CD4-positive, CD25-positive, alpha-beta regulatory T cell (primary cell): ENCODE results near the gene KCMF1. TPM values are rescaled to one million over a fixed set of nuclear protein-coding genes. Genes with fewer than 3 reads are reported as not detected.

ENCODE experiments used
- ATAC-seq, 2 donors: fragments of 150-1000 bp; cut with Tn5 transposase; one replicate each; pipeline ENCODE4 v1.10.0; 2021; ENCODE audit warnings: low read depth in 2 of 2, moderate number of reproducible peaks in 2 of 2, moderate library complexity in 1 of 2
- DNase-seq, 3 donors: peaks; one replicate each; pipeline versions ENCODE4 v3.0.0 to v3.0.0-alpha.2; 2012 to 2022; ENCODE audit warnings: mixed read lengths in 1 of 3
- H3K27ac ChIP-seq: one replicate; pipeline ENCODE4 v1.7.0; 2013; ENCODE audit warnings: mild to moderate bottlenecking, low read length; ENCODE audit not compliant: insufficient read depth, poor library complexity, severe bottlenecking
- H3K27me3 ChIP-seq: one replicate; pipeline ENCODE4 v1.7.0; 2013; ENCODE audit warnings: low read length; ENCODE audit not compliant: control insufficient read depth, insufficient read depth
- H3K36me3 ChIP-seq: one replicate; pipeline ENCODE4 v1.7.0; 2013; ENCODE audit warnings: mild to moderate bottlenecking, low read length, moderate library complexity; ENCODE audit not compliant: control insufficient read depth, insufficient read depth
- H3K4me1 ChIP-seq: 2 replicates; pipeline ENCODE4 v1.7.0; 2013; ENCODE audit warnings: mild to moderate bottlenecking, low read length; ENCODE audit not compliant: insufficient read depth, control insufficient read depth, poor library complexity, severe bottlenecking
- H3K4me3 ChIP-seq: one replicate; pipeline ENCODE4 v1.7.0; 2013; ENCODE audit warnings: low read depth, mild to moderate bottlenecking, low read length, moderate library complexity
- H3K9me3 ChIP-seq, 2 experiments: 1 replicate in 1 of 2; 2 replicates in 1 of 2; pipeline ENCODE4 v1.7.0; 2013; ENCODE audit warnings: low read length in 2 of 2, mild to moderate bottlenecking in 1 of 2, moderate library complexity in 1 of 2; ENCODE audit not compliant: control insufficient read depth in 2 of 2
- H3K27ac Mint-ChIP-seq, 3 donors: one replicate each; pipeline ENCODE4 v1.8.0; 2020 to 2022; ENCODE audit warnings: mild to moderate bottlenecking in 3 of 3, mixed read lengths in 3 of 3, moderate library complexity in 2 of 3
- H3K27me3 Mint-ChIP-seq: one replicate; pipeline ENCODE4 v1.8.0; 2022; ENCODE audit warnings: mild to moderate bottlenecking, mixed read lengths
- H3K36me3 Mint-ChIP-seq: one replicate; pipeline ENCODE4 v1.8.0; 2020; ENCODE audit warnings: mixed read lengths
- H3K4me1 Mint-ChIP-seq, 4 donors: one replicate each; pipeline ENCODE4 v1.8.0; 2020 to 2022; ENCODE audit warnings: mixed read lengths in 4 of 4, mild to moderate bottlenecking in 1 of 4
- H3K4me3 Mint-ChIP-seq, 4 donors: one replicate each; pipeline ENCODE4 v1.8.0; 2020 to 2022; ENCODE audit warnings: mild to moderate bottlenecking in 4 of 4, mixed read lengths in 4 of 4, moderate library complexity in 3 of 4
- H3K9me3 Mint-ChIP-seq, 7 donors: one replicate each; pipeline ENCODE4 v1.8.0; 2020 to 2022; ENCODE audit warnings: mixed read lengths in 7 of 7, mild to moderate bottlenecking in 3 of 7, moderate library complexity in 2 of 7
- polyA plus RNA-seq, 4 donors: library from polyadenylated mRNA; unstranded; fragments of 300-500 nt; fragmentation: Illumina TruSeq; gene quantifications; one replicate each; pipeline ENCODE4 v1.2.3, GENCODE V29; 2021
- total RNA-seq: library from RNA; stranded (reverse); gene quantifications from one replicate; pipeline ENCODE4 v1.2.3, GENCODE V29; 2022

KCMF1 gene
- total and polyA plus RNA-seq, 5 donors from 2014 or later, result 21.3 to 80.0 (median 33.1) TPM

DNA sequence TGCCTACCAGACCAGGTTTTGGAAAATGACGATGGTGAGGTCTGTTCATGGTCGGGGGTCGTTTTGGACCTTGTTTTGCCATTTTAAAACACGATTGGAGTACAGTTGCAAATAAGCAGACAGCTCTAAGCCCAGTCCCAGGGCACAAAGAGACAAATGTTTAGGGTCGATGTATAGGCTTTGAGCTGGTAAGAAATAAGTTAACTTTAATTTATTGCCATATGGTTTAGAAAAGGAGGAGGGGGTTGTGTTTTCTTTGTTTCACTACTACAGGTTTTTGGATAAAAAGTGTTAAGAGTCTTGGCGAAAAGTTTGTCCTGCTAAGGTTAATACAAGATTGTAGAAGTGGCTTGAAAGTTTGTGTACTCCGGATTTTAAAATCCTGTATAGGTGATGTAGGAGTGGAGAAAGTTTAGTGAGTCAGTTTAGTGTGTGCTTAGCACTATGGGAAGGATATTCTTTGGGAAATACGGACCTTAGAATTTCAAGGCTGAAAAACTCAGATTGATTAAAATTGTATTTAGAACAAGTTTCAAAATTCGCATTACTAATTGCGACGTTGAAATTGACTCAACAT is 1.3 kb downstream of the KCMF1 start:
- no peaks in the 10 kb centered on the region for H3K27me3 ChIP-seq
- H3K4me3 ChIP-seq, result peak overlapping the region; percentile 95
- H3K4me1 ChIP-seq, result peaks cover 70% of the 10 kb centered on the region
- no peaks in the 10 kb centered on the region for H3K36me3 ChIP-seq
- no peak for DNase-seq
- peaks cover 35 to 69% (median 46%) of the 10 kb centered on the region in 4 donors for H3K4me1 Mint-ChIP-seq
- no peaks in the 10 kb centered on the region for H3K9me3 Mint-ChIP-seq
- peak overlapping the region; percentile 87 to 98 (median 92) for H3K4me3 Mint-ChIP-seq
- peaks cover 5% of the 10 kb centered on the region for H3K36me3 Mint-ChIP-seq
- peak overlapping the region; percentile 84 for H3K27ac ChIP-seq
- peak overlapping the region; percentile 95 to 97 (median 96) for H3K27ac Mint-ChIP-seq
- H3K27me3 Mint-ChIP-seq, result no peaks in the 10 kb centered on the region
- H3K9me3 ChIP-seq, result no peaks in the 10 kb centered on the region
- ATAC-seq, result no peak

DNA sequence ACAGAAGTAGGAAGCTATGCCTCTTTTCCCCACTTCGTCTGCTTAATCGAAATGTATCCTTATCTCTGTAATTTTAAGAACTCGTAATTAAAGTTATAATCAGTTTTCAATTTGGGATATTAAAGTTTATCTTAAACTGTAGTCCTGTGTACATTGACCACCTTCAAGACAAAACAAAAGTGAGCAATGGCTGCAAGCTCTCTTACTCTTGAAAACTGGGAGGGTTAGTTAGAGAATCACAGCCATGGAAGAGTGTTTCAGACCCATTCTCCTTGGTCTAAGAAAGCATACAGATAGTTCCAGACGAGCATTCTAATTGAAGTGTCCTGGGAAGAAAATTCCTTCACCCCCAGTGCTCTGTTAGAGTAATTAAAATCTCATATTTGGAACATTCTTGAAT is 2.0 kb downstream of the KCMF1 start:
- Mint-ChIP-seq H3K27me3 (no peaks in the 10 kb centered on the region), H3K27ac (peak overlapping the region; percentile 53 to 95 (median 83)), H3K36me3 (peaks cover 5% of the 10 kb centered on the region), H3K4me3 (peak overlapping the region; percentile 87 to 98 (median 92)), H3K9me3 (no peaks in the 10 kb centered on the region), H3K4me1 (peaks cover 36 to 73% (median 50%) of the 10 kb centered on the region in 4 donors)
- no peaks in the 10 kb centered on the region for H3K9me3 ChIP-seq
- peaks cover 74% of the 10 kb centered on the region for H3K4me1 ChIP-seq
- ATAC-seq, result no peak
- H3K36me3 ChIP-seq, result no peaks in the 10 kb centered on the region
- peak overlapping the region; percentile 84 for H3K27ac ChIP-seq
- DNase-seq, result no peak
- no peaks in the 10 kb centered on the region for H3K27me3 ChIP-seq
- H3K4me3 ChIP-seq, result peak overlapping the region; percentile 95

DNA sequence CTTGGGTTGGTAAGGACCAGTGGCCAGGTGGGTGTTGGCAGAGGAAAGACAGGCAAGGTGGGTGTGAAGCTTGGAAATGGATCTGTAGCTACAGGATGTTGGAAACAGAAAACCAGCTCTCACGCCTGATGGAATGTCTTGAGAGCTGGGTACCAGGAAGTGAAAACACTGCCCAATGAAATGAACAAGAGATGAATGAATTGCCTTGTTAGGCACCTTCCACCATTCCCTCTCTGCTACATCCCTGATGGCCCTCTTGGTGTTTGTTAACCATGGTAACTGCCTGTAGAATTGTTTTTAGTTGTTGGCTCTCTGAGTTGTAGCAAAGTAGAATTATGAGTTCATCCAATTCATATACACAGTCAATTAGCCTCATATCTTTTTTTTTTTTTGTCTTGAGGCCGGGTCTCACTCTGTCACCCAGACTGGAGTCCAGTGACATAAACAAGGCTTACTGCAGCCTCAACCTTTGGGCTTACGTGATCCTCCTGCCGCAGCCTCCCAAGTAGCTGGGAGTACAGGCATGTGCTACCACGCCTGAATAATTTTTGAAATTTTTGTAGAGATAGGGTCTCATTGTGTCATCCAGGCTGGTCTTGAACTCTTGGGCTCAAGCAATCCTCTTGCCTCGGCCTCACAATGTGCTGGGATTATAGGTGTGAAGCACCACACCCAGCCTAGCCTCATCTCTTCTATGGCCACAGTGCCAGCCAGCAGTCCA is 9.5 kb downstream of the KCMF1 start:
- peaks cover 39 to 85% (median 53%) of the 10 kb centered on the region in 4 donors for H3K4me1 Mint-ChIP-seq

DNA sequence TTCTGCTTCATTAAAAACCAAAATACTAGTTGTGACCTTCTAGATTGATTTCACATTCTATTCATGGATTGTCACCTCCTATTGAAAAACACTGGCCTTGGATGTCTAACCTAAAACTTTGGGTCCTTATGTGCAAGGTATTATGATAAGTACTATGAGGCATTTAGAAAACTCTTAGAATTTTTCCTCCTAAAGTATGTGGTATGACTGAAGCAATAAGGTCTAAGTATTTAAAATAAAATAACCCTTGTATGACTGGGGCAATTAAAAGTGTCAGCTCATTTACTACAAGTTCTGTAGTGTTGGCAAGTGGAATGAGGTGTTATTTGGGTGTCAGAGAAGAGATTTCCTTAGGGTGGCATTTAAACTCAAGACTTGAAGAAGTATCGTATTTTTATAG is 15.1 kb downstream of the KCMF1 start:
- Histone ChIP-seq H3K9me3 (no peaks in the 10 kb centered on the region), H3K36me3 (no peaks in the 10 kb centered on the region), H3K4me1 (peaks cover 63% of the 10 kb centered on the region), H3K27me3 (no peaks in the 10 kb centered on the region), H3K27ac (no peak overlapping the region), H3K4me3 (no peak overlapping the region)
- H3K4me1 Mint-ChIP-seq, result peaks cover 33 to 57% (median 47%) of the 10 kb centered on the region in 4 donors
- H3K4me3 Mint-ChIP-seq, result peak overlapping the region in 1 of 4 donors; percentile 49
- peaks cover 0 to 1% (median 0%) of the 10 kb centered on the region in 7 donors for H3K9me3 Mint-ChIP-seq
- ATAC-seq, result no peak
- H3K27ac Mint-ChIP-seq, result peak overlapping the region in 1 of 3 donors; percentile 30
- DNase-seq, result no peak
- no peaks in the 10 kb centered on the region for H3K36me3 Mint-ChIP-seq
- no peaks in the 10 kb centered on the region for H3K27me3 Mint-ChIP-seq

More for the DNA sequence above, 9.5 kb downstream of the KCMF1 start:
- ATAC-seq, result no peak
- H3K36me3 Mint-ChIP-seq, result peaks cover 10% of the 10 kb centered on the region
- H3K27me3 Mint-ChIP-seq, result no peaks in the 10 kb centered on the region
- H3K4me3 ChIP-seq, result no peak overlapping the region
- peak overlapping the region; percentile 17 to 64 (median 56) for H3K27ac Mint-ChIP-seq
- no peak for DNase-seq
- peaks cover 63% of the 10 kb centered on the region for H3K4me1 ChIP-seq
- H3K27me3 ChIP-seq, result no peaks in the 10 kb centered on the region
- peaks cover 0 to 1% (median 0%) of the 10 kb centered on the region in 7 donors for H3K9me3 Mint-ChIP-seq
- no peaks in the 10 kb centered on the region for H3K9me3 ChIP-seq
- H3K36me3 ChIP-seq, result no peaks in the 10 kb centered on the region
- H3K27ac ChIP-seq, result no peak overlapping the region
- H3K4me3 Mint-ChIP-seq, result peak overlapping the region; percentile 38 to 71 (median 56)

DNA sequence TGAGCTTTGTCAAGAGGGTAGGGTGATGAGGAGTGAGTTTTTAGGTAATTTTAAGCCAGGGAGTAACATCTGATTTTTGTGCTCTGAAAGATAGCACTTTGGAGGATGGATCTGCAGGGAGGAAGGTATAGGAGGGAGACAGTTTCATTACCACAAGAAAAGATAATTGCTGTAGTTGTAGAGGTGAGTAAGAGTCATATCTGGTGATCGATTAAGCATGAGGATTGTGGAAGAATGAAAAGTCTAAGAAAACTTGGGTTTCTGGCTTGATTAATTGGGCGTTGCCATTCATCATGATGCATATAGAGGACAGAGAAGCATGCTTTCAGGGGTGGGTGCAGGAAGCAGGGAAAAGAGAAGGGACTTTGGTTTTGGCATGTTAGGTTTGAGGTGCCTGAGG is 18.5 kb downstream of the KCMF1 start:
- Mint-ChIP-seq H3K4me3 (no peak overlapping the region), H3K9me3 (peaks cover 0 to 1% (median 0%) of the 10 kb centered on the region in 7 donors), H3K27ac (no peak overlapping the region), H3K4me1 (peaks cover 26 to 42% (median 33%) of the 10 kb centered on the region in 4 donors), H3K27me3 (no peaks in the 10 kb centered on the region), H3K36me3 (no peaks in the 10 kb centered on the region)
- Histone ChIP-seq H3K27me3 (no peaks in the 10 kb centered on the region), H3K9me3 (no peaks in the 10 kb centered on the region), H3K4me1 (peaks cover 56% of the 10 kb centered on the region), H3K4me3 (peak overlapping the region; percentile 10), H3K27ac (no peak overlapping the region), H3K36me3 (no peaks in the 10 kb centered on the region)
- ATAC-seq (no peak), DNase-seq (no peak)

DNA sequence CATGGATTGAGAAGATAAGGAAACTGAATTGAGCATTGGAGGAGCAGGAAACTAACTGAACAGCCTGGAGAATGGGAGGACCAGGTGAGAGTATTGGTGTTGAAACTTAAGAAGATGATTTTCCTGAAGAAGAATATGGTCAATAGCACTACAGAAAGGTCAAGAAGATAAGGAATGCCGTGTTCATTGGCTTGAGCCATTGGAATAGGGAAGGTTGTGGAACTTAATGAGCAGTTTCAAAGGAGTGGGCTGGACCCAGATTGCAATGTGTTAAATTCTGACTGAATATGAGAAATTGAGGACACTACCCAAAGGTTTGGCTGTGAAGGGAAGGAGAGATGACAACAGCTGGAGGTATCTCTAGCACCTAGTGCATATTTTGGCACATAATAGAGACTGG is 19.0 kb downstream of the KCMF1 start:
- Histone ChIP-seq H3K27me3 (no peaks in the 10 kb centered on the region), H3K27ac (no peak overlapping the region), H3K36me3 (no peaks in the 10 kb centered on the region), H3K9me3 (no peaks in the 10 kb centered on the region), H3K4me3 (no peak overlapping the region), H3K4me1 (peaks cover 51% of the 10 kb centered on the region)
- Mint-ChIP-seq H3K4me3 (no peak overlapping the region), H3K4me1 (peaks cover 26 to 42% (median 32%) of the 10 kb centered on the region in 4 donors), H3K27ac (no peak overlapping the region), H3K36me3 (no peaks in the 10 kb centered on the region), H3K9me3 (peaks cover 0 to 1% (median 0%) of the 10 kb centered on the region in 7 donors), H3K27me3 (no peaks in the 10 kb centered on the region)
- DNase-seq, result no peak
- ATAC-seq, result no peak

DNA sequence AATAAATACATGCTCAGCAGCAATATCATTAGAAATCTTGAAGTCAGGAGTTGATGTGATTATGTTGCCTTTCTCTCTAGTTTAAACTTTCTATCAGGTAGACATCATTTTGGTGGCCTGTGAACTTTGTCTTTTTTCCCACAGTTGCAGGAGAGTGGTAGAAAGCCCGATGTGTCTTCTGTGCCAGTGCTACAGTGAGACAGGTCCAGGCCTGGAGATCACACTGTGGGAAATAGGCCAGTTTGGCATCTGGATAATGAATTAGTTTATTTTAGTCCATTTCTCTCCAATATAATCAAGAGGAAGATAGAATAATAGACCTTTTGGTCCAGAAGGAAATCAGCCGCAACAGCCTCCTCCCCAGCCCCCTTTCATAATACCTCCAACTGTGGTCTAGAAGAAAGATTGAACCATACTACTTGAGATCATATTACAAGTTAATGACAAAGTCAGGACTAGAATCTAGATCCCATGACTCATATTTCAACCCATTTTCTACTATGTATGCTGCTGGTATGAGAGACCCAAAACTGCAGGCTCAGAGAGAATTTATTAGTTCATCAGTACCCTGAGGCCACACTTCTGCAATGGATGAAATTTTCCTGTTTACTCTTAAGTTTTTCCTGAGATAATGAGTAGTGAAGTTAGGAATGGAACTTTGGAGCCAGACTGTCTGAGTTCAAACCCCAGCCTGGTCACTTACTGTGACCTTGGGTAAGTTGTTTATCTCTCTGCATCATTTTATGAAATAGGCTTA is 20.6 kb downstream of the KCMF1 start:
- peaks cover 52% of the 10 kb centered on the region for H3K4me1 ChIP-seq
- Mint-ChIP-seq H3K4me1 (peaks cover 32 to 42% (median 35%) of the 10 kb centered on the region in 4 donors), H3K36me3 (no peaks in the 10 kb centered on the region), H3K27me3 (no peaks in the 10 kb centered on the region), H3K9me3 (no peaks in the 10 kb centered on the region), H3K4me3 (peak overlapping the region in 2 of 4 donors; percentile 15 to 27), H3K27ac (no peak overlapping the region)
- H3K36me3 ChIP-seq, result no peaks in the 10 kb centered on the region
- no peak overlapping the region for H3K27ac ChIP-seq
- ATAC-seq, result no peak
- H3K9me3 ChIP-seq, result no peaks in the 10 kb centered on the region
- H3K4me3 ChIP-seq, result peak overlapping the region; percentile 20
- no peaks in the 10 kb centered on the region for H3K27me3 ChIP-seq
- DNase-seq, result no peak
